ENCODE results near the gene ZBED1.
"Not testable (repeated sequence)": the region's sequence is repeated elsewhere in the genome, so short reads cannot be mapped to it uniquely, and the experiment has no call there.

Gene ZBED1

GRCh38 chrX:2474280-2474962 is 26.4 kb downstream of the ZBED1 start:
- no peak for TF ChIP-seq CTCF (conservative IDR thresholded peaks at IDR 0.05)
- no peak overlapping the region for H3K27ac ChIP-seq

- H3K27ac ChIP-seq: not testable (repeated sequence)
Measured at GRCh38 chrX:2473064-2473463, 27.7 kb downstream of the ZBED1 start.

- no peak for TF ChIP-seq CTCF (conservative IDR thresholded peaks at IDR 0.05)
- H3K27ac ChIP-seq: no peak overlapping the region
Measured at GRCh38 chrX:2471641-2472040, 29.1 kb downstream of the ZBED1 start.

GRCh38 chrX:2471126-2471525 is 29.6 kb downstream of the ZBED1 start:
- not testable (repeated sequence) for H3K27ac ChIP-seq

GRCh38 chrX:2469852-2470251 is 30.9 kb downstream of the ZBED1 start:
- H3K27ac ChIP-seq: not testable (repeated sequence)

- TF ChIP-seq CTCF (conservative IDR thresholded peaks at IDR 0.05): no peak
- H3K27ac ChIP-seq: no peak overlapping the region
Measured at GRCh38 chrX:2469196-2469685, 31.5 kb downstream of the ZBED1 start.

GRCh38 chrX:2468261-2469195 is 32.2 kb downstream of the ZBED1 start:
- no peak for TF ChIP-seq CTCF (conservative IDR thresholded peaks at IDR 0.05)
- no peak overlapping the region for H3K27ac ChIP-seq

- TF ChIP-seq CTCF (conservative IDR thresholded peaks at IDR 0.05): no peak
- H3K27ac ChIP-seq: no peak overlapping the region
Measured at GRCh38 chrX:2466876-2467656, 33.7 kb downstream of the ZBED1 start.

All from VCaP (cell line).